HCT116 (cell line): ENCODE data around the gene UNC45A. TPM values are rescaled to one million over a fixed set of nuclear protein-coding genes. Genes with fewer than 3 reads are reported as not detected.
"Not testable (repeated sequence)": the region's sequence is repeated elsewhere in the genome, so short reads cannot be mapped to it uniquely, and the experiment has no call there.

Experiments used
- ATAC-seq: fragments of 200-7000 bp; cut with Tn5 transposase; 2 replicates; pipeline ENCODE4 v1.9.1; 2020; ENCODE audit warnings: mild to moderate bottlenecking, moderate library complexity
- BruUV-seq: library from RNA; stranded (reverse); fragments of 400-500 nt; replicated peaks from 2 replicates; lab custom pipeline; 2021; lab: Mats Ljungman, UMichigan
- CTCF ChIA-PET: fragments of 300-600 bp; sonication (Branson Sonifier 250); formaldehyde crosslinking; loops from one replicate; lab custom pipeline; 2021; ENCODE audit warnings: antibody characterized with exemption; lab: Charles Lee
- POLR2A ChIA-PET: fragments of 300-600, 350-600 bp; sonication (Branson Sonifier 250); formaldehyde crosslinking; loops from one replicate; lab custom pipeline; 2021; ENCODE audit warnings: antibody characterized with exemption; lab: Charles Lee
- RAD21 ChIA-PET, 2 experiments: fragments of 300-600 bp; sonication (Branson Sonifier 250); formaldehyde crosslinking; loops; one replicate each; lab custom pipeline; 2023; ENCODE audit warnings: low total read pairs in 2 of 2; ENCODE audit not compliant: uncharacterized antibody in 2 of 2, unreplicated experiment in 2 of 2, low non-redundant PET in 1 of 2; lab: Charles Lee
- DNase-seq: peaks from one replicate; pipeline ENCODE4 v3.0.0-alpha.2; 2010; ENCODE audit warnings: low read depth, low spot score
- H2AFZ ChIP-seq: fragments of 200-600 bp; shearing (Covaris generic), sonication (generic); 2 replicates; pipeline ENCODE4 v1.6.1; 2017; ENCODE audit warnings: low read depth, mixed run types, mixed read lengths, antibody characterized with exemption, low read length; ENCODE audit not compliant: poor library complexity, severe bottlenecking
- H3K27ac ChIP-seq: 2 replicates; pipeline ENCODE4 v1.5.1; 2012; ENCODE audit warnings: low read depth, low read length
- H3K27me3 ChIP-seq: fragments of 200-600 bp; sonication (generic); 2 replicates; pipeline ENCODE4 v1.6.1; 2016; ENCODE audit warnings: mixed run types, low read length, mixed read lengths; ENCODE audit not compliant: insufficient read depth
- H3K36me3 ChIP-seq, 2 experiments: fragments of 200-500 bp in 1 of 2; fragments of 200-600 bp in 1 of 2; sonication (Bioruptor generic) in 1 of 2; sonication (generic) in 1 of 2; 2 replicates each; pipeline versions ENCODE4 v1.5.1 to v1.6.1; 2014 to 2016; ENCODE audit warnings: low read length in 2 of 2, inconsistent platforms in 1 of 2, mixed read lengths in 1 of 2, mixed run types in 1 of 2; ENCODE audit not compliant: insufficient read depth in 2 of 2, control insufficient read depth in 1 of 2
- H3K4me1 ChIP-seq, 2 experiments: fragments of 200-600 bp in 1 of 2; sonication (generic) in 1 of 2; 2 replicates each; pipeline versions ENCODE4 v1.5.1 to v1.6.1; 2012 to 2017; ENCODE audit warnings: low read length in 2 of 2, inconsistent platforms in 1 of 2, mild to moderate bottlenecking in 1 of 2, mixed read lengths in 1 of 2, mixed run types in 1 of 2, moderate library complexity in 1 of 2; ENCODE audit not compliant: insufficient read depth in 2 of 2, control insufficient read depth in 1 of 2
- H3K4me2 ChIP-seq: fragments of 200-600 bp; sonication (generic); 2 replicates; pipeline ENCODE4 v1.6.1; 2017; ENCODE audit warnings: mixed run types, low read length, mixed read lengths
- H3K4me3 ChIP-seq, 2 experiments: fragments of 200-600 bp in 1 of 2; sonication (generic) in 1 of 2; replicated peaks in 1 of 2; 2 replicates each; pipeline ENCODE4 v1.5.1; 2011 to 2016; ENCODE audit warnings: low read length in 2 of 2, control low read depth in 1 of 2, low read depth in 1 of 2, mild to moderate bottlenecking in 1 of 2, mixed read lengths in 1 of 2, mixed run types in 1 of 2
- H3K79me2 ChIP-seq: fragments of 200-600 bp; sonication (generic); 2 replicates; pipeline ENCODE4 v1.6.1; 2017; ENCODE audit warnings: mild to moderate bottlenecking, mixed run types, low read length, moderate library complexity, mixed read lengths; ENCODE audit not compliant: insufficient read depth
- H3K9ac ChIP-seq: fragments of 200-600 bp; sonication (generic); 2 replicates; pipeline ENCODE4 v1.6.1; 2016; ENCODE audit warnings: low read length, mixed read lengths
- H3K9me2 ChIP-seq: fragments of 200-600 bp; sonication (generic), shearing (Covaris generic); 2 replicates; pipeline ENCODE4 v1.6.1; 2017; ENCODE audit warnings: mixed run types, mild to moderate bottlenecking, moderate library complexity; ENCODE audit not compliant: insufficient read depth
- H3K9me3 ChIP-seq, 2 experiments: fragments of 200-500 bp in 1 of 2; fragments of 200-600 bp in 1 of 2; sonication (Bioruptor generic) in 1 of 2; sonication (generic) in 1 of 2; 2 replicates each; pipeline ENCODE4 v1.6.1; 2014 to 2017; ENCODE audit warnings: low read length in 2 of 2, mixed read lengths in 2 of 2, inconsistent platforms in 1 of 2, low read depth in 1 of 2, mild to moderate bottlenecking in 1 of 2, mixed run types in 1 of 2, moderate library complexity in 1 of 2; ENCODE audit not compliant: control insufficient read depth in 1 of 2, insufficient read depth in 1 of 2
- H4K20me1 ChIP-seq: fragments of 200-600 bp; sonication (generic), shearing (Covaris generic); 2 replicates; pipeline ENCODE4 v1.6.1; 2017; ENCODE audit warnings: mixed run types, mild to moderate bottlenecking, moderate library complexity; ENCODE audit not compliant: insufficient read depth
- CEBPB ChIP-seq: IDR thresholded peaks from 2 replicates; pipeline ENCODE4 v1.6.1; 2012; ENCODE audit warnings: low read depth
- EZH2 ChIP-seq: fragments of 200-600 bp; sonication (generic); IDR thresholded peaks from 2 replicates; pipeline ENCODE4 v1.6.1; 2017; ENCODE audit warnings: antibody characterized with exemption, mixed run types
- EZH2phosphoT487 ChIP-seq: fragments of 200-600 bp; IDR thresholded peaks from 2 replicates; pipeline ENCODE4 v1.6.1; 2018; ENCODE audit warnings: antibody characterized with exemption, borderline replicate concordance
- FOSL1 ChIP-seq: IDR thresholded peaks from 2 replicates; pipeline ENCODE4 v1.6.1; 2012; ENCODE audit warnings: low read depth
- POLR2A ChIP-seq: IDR thresholded peaks from 2 replicates; pipeline ENCODE4 v1.7.0; 2011; ENCODE audit warnings: borderline replicate concordance; ENCODE audit not compliant: insufficient read depth, insufficient read length; ENCODE audit errors: extremely low read depth
- POLR2AphosphoS5 ChIP-seq: IDR thresholded peaks from 2 replicates; pipeline ENCODE4 v1.6.1; 2011; ENCODE audit warnings: mild to moderate bottlenecking, low read depth, low read length, moderate library complexity
- RAD21 ChIP-seq: IDR thresholded peaks from 2 replicates; pipeline ENCODE4 v1.6.1; 2012; ENCODE audit warnings: low read depth, mild to moderate bottlenecking
- REST ChIP-seq: IDR thresholded peaks from 2 replicates; pipeline ENCODE4 v1.6.1; 2012; ENCODE audit warnings: low read depth
- SP1 ChIP-seq: IDR thresholded peaks from 2 replicates; pipeline ENCODE4 v1.6.1; 2012; ENCODE audit warnings: low read depth
- SRF ChIP-seq: IDR thresholded peaks from 2 replicates; pipeline ENCODE4 v1.6.1; 2012; ENCODE audit warnings: low read depth
- YY1 ChIP-seq: IDR thresholded peaks from 2 replicates; pipeline ENCODE4 v1.6.1; 2011; ENCODE audit warnings: low read length, low read depth, moderate library complexity, mild to moderate bottlenecking; ENCODE audit not compliant: insufficient replicate concordance; ENCODE audit errors: extremely low read depth
- intact Hi-C: fragments of 100-400 bp; cut with micrococcal nuclease; formaldehyde crosslinking; loops from 2 replicates; pipeline ENCODE4 v1.10.0; 2022
- total RNA-seq: library from RNA; stranded (reverse); gene quantifications from one replicate; pipeline ENCODE4 v1.2.1, GENCODE V29; 2021; ENCODE audit not compliant: unreplicated experiment

Gene UNC45A
- total RNA-seq, 1 experiment from 2014 or later, result 95.4 TPM

- H3K4me2 ChIP-seq, intact Hi-C loops, H3K4me1 ChIP-seq, H3K79me2 ChIP-seq, H3K27ac ChIP-seq, H3K27me3 ChIP-seq, H3K9me3 ChIP-seq, H3K36me3 ChIP-seq, BruUV-seq, RAD21 ChIA-PET, H3K9me2 ChIP-seq, H3K4me3 ChIP-seq, H4K20me1 ChIP-seq, DNase-seq, ATAC-seq, H3K9ac ChIP-seq, H2AFZ ChIP-seq: not testable (repeated sequence)
- ChIA-PET CTCF (interaction anchor here (0.6 to 1.6 kb wide), 2 partner anchors 9 to 130 kb away, joined by 3 to 6 read pairs; partner anchors contain the start of gene HDDC3), POLR2A (interaction anchor here (0.7 to 1.1 kb wide), 2 partner anchors 9 to 634 kb away, joined by 3 read pairs; no protein-coding TSS in a partner anchor)
Observed at GRCh38 chr15:90922712-90923322, 12.3 kb upstream of the UNC45A start.

- TF ChIP-seq EZH2phosphoT487 (no peak), YY1 (no peak), CEBPB (no peak), EZH2 (no peak), REST (no peak), SP1 (no peak), RAD21 (no peak), POLR2AphosphoS5 (no peak), FOSL1 (no peak), POLR2A (no peak), SRF (no peak)
- ChIA-PET POLR2A (no interaction called here), CTCF (interaction anchor here (1.6 kb wide), 1 partner anchor 8 kb away, joined by 6 read pairs; the partner anchor contains the start of gene HDDC3), RAD21 (no interaction called here)
- BruUV-seq, result no TSS peak
- Histone ChIP-seq H3K79me2 (no peaks in the 10 kb centered on the region), H3K27ac (no peak overlapping the region), H3K9me2 (no peaks in the 10 kb centered on the region), H3K27me3 (no peaks in the 10 kb centered on the region), H2AFZ (no peak overlapping the region), H3K4me1 (peaks cover 4 to 5% of the 10 kb centered on the region in 2 experiments; a peak in 2 of 4 replicates), H3K4me2 (no peak overlapping the region), H4K20me1 (no peaks in the 10 kb centered on the region), H3K4me3 (no peak overlapping the region), H3K36me3 (no peaks in the 10 kb centered on the region; a peak in 2 of 4 replicates), H3K9ac (no peak overlapping the region), H3K9me3 (no peaks in the 10 kb centered on the region)
- intact Hi-C loops, result no loop called here
- DNase-seq (no peak), ATAC-seq (no peak)
Observed at GRCh38 chr15:90924375-90924774, 10.7 kb upstream of the UNC45A start.

- POLR2A ChIA-PET, result interaction anchor here (1.1 kb wide), 1 partner anchor 23 kb away, joined by 4 read pairs; the partner anchor contains the start of gene MAN2A2
- H3K79me2 ChIP-seq, ATAC-seq, BruUV-seq, H4K20me1 ChIP-seq, H3K4me2 ChIP-seq, H3K9ac ChIP-seq, H3K4me3 ChIP-seq, H3K9me2 ChIP-seq, H2AFZ ChIP-seq, H3K36me3 ChIP-seq, H3K27ac ChIP-seq, RAD21 ChIA-PET, intact Hi-C loops, H3K9me3 ChIP-seq, DNase-seq, H3K27me3 ChIP-seq: not testable (repeated sequence)
- CTCF ChIA-PET, result interaction anchor here (1.8 kb wide), 1 partner anchor 8 kb away, joined by 6 read pairs; the partner anchor contains the start of gene UNC45A
- peaks cover 13 to 20% of the 10 kb centered on the region in 2 experiments; a peak in 3 of 4 replicates for H3K4me1 ChIP-seq
Observed at GRCh38 chr15:90926766-90927165, 8.3 kb upstream of the UNC45A start.
